ENCODE results near the gene PTPRM.
A peak's percentile ranks its signal among the peaks of the same experiment; 100 is the strongest.

PTPRM gene

DNA sequence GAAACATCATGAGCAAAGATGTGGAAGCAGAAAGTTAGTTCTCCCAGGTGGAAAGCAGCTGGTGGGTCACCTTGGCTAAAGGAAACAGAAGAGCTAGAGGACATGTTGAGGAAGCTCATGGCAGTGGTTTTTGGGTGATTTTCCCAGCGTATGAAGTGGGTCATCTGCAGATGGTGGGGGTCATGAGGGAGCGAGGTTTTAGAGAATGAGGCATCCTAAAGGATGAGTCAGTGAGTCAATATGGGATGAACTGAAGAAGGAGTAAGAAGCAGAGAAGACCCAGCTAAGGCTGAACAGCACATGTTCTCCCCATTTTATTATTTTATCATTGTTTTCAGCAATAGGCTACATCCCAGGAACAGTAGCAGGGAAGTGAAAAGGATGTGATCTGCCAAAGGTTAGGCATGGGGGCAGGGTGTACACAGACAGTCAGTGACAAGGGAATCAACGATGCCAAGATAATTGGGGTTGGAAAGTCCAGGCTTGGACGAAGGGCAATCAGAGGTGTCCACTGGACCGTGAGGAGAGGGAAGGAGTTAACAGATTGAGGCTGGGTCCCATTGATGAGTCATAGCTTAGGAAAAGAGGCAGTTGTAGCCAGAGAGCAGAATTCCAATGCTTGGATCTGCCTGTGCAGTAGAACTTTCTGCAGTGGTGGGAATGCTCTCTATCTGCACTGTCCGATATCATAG is 752.8 kb downstream of the PTPRM start:
- CTCF ChIA-PET = interaction anchor here (0.6 kb wide), 2 partner anchors 13 to 33 kb away, joined by 3 to 4 read pairs; no protein-coding TSS in a partner anchor
- TF ChIP-seq, protein P1, sequence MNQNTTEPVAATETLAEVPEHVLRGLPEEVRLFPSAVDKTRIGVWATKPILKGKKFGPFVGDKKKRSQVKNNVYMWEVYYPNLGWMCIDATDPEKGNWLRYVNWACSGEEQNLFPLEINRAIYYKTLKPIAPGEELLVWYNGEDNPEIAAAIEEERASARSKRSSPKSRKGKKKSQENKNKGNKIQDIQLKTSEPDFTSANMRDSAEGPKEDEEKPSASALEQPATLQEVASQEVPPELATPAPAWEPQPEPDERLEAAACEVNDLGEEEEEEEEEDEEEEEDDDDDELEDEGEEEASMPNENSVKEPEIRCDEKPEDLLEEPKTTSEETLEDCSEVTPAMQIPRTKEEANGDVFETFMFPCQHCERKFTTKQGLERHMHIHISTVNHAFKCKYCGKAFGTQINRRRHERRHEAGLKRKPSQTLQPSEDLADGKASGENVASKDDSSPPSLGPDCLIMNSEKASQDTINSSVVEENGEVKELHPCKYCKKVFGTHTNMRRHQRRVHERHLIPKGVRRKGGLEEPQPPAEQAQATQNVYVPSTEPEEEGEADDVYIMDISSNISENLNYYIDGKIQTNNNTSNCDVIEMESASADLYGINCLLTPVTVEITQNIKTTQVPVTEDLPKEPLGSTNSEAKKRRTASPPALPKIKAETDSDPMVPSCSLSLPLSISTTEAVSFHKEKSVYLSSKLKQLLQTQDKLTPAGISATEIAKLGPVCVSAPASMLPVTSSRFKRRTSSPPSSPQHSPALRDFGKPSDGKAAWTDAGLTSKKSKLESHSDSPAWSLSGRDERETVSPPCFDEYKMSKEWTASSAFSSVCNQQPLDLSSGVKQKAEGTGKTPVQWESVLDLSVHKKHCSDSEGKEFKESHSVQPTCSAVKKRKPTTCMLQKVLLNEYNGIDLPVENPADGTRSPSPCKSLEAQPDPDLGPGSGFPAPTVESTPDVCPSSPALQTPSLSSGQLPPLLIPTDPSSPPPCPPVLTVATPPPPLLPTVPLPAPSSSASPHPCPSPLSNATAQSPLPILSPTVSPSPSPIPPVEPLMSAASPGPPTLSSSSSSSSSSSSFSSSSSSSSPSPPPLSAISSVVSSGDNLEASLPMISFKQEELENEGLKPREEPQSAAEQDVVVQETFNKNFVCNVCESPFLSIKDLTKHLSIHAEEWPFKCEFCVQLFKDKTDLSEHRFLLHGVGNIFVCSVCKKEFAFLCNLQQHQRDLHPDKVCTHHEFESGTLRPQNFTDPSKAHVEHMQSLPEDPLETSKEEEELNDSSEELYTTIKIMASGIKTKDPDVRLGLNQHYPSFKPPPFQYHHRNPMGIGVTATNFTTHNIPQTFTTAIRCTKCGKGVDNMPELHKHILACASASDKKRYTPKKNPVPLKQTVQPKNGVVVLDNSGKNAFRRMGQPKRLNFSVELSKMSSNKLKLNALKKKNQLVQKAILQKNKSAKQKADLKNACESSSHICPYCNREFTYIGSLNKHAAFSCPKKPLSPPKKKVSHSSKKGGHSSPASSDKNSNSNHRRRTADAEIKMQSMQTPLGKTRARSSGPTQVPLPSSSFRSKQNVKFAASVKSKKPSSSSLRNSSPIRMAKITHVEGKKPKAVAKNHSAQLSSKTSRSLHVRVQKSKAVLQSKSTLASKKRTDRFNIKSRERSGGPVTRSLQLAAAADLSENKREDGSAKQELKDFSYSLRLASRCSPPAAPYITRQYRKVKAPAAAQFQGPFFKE (tag by site-specific recombination; IDR thresholded peaks at IDR 0.05; ENCODE audit: borderline replicate concordance) = no peak
- TF ChIP-seq ZNF670 (tag by site-specific recombination; IDR thresholded peaks at IDR 0.05; ENCODE audit: low read depth) (no peak), ZNF426 (tag by site-specific recombination; IDR thresholded peaks at IDR 0.05) (no peak)
- POLR2A ChIA-PET = no interaction called here

DNA sequence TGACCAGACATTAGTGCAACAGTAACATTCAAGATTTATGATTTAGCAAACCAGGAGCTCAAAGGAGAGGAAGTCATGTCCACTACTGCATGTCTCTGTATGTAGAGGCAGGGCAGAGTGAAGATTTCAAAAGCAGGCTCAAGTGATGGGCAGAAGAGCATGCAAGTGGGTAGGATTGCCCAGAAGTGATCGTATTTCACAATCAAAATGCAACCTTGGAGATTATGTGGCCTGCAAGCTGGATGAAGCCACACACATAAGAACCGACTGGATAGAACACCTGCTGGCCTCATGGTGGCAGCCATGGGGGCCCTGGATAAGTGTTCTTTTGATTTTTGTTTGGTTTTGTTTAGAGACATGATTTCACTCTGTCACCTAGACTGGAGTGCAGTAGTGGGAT is 755.4 kb downstream of the PTPRM start:
- ChIA-PET POLR2A (no interaction called here), CTCF (interaction anchor here (0.8 kb wide), 1 partner anchor 9 kb away, joined by 3 read pairs; no protein-coding TSS in a partner anchor)
- peak; percentile 35; the same call in 1 of the 2 replicates for TF ChIP-seq ZIC2 (tag by site-specific recombination; IDR thresholded peaks at IDR 0.05)
- TF ChIP-seq, protein P2, sequence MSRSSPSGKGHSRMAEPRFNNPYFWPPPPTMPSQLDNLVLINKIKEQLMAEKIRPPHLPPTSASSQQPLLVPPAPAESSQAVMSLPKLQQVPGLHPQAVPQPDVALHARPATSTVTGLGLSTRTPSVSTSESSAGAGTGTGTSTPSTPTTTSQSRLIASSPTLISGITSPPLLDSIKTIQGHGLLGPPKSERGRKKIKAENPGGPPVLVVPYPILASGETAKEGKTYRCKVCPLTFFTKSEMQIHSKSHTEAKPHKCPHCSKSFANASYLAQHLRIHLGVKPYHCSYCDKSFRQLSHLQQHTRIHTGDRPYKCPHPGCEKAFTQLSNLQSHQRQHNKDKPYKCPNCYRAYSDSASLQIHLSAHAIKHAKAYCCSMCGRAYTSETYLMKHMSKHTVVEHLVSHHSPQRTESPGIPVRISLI (tag by site-specific recombination; IDR thresholded peaks at IDR 0.05) = no peak
- no peaks in the 10 kb centered on the region for H3K36me3 ChIP-seq (ENCODE audit: control insufficient read depth in 2 of 2, insufficient read depth in 1 of 2, low read length in 2 of 2)
- no peak overlapping the region for H3K27ac ChIP-seq (ENCODE audit: extremely low read depth, low read depth, low read length)
- no peak overlapping the region for H3K4me3 ChIP-seq (ENCODE audit: low read depth, low read length)
- 0 out of 2 replicates have a peak, but pooled peaks cover 3% of the 10 kb centered on the region for H3K4me1 ChIP-seq (ENCODE audit: control insufficient read depth, insufficient read depth, low read length)
- H3K9me3 ChIP-seq (ENCODE audit: control insufficient read depth, insufficient read depth, low read depth, low read length) = no peaks in the 10 kb centered on the region

More for the DNA sequence above, 752.8 kb downstream of the PTPRM start:
- Histone ChIP-seq H3K36me3 (ENCODE audit: control insufficient read depth in 2 of 2, insufficient read depth in 1 of 2, low read length in 2 of 2) (no peaks in the 10 kb centered on the region), H3K4me1 (ENCODE audit: control insufficient read depth, insufficient read depth, low read length) (0 out of 2 replicates have a peak, but pooled peaks cover 3% of the 10 kb centered on the region), H3K27ac (ENCODE audit: extremely low read depth, low read depth, low read length) (no peak overlapping the region), H3K4me3 (ENCODE audit: low read depth, low read length) (no peak overlapping the region), H3K9me3 (ENCODE audit: control insufficient read depth, insufficient read depth, low read depth, low read length) (no peaks in the 10 kb centered on the region)

DNA sequence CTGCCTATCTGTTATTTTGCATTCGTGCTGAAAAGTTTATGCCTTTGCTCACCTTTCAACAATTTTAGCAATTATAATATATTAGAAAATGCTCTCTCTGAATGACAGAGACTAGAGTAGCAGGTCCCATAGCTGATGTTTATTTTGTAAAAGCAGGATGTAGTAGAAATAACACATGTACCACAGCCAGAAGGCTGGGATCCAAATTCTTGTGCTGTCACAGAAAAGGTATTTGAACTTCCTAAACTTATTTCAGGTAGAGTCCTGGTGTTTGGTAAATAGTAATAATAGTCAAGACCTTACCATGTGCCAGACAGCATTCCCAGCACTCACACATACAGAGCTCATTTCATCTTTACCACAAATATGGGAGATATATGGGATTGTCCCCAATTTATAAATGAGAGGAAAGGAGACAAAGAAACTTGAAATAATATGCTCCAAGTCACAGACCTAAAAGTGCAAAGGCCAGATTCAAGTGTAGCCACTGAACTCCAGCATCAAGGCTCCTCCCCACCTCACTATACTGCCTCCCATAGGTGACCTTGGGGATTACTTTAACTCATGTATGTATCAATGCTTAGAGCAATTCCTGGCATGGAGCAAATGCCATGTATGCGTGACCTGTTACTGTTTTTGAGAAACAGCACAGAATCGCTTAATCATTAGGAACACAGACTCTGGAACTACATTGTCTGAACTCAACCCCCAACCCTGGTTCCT is 757.4 kb downstream of the PTPRM start:
- Histone ChIP-seq H3K4me3 (ENCODE audit: low read depth, low read length) (no peak overlapping the region), H3K4me1 (ENCODE audit: control insufficient read depth, insufficient read depth, low read length) (0 out of 2 replicates have a peak, but pooled peaks cover 3% of the 10 kb centered on the region), H3K27ac (ENCODE audit: extremely low read depth, low read depth, low read length) (no peak overlapping the region), H3K9me3 (ENCODE audit: control insufficient read depth, insufficient read depth, low read depth, low read length) (no peaks in the 10 kb centered on the region), H3K36me3 (ENCODE audit: control insufficient read depth in 2 of 2, insufficient read depth in 1 of 2, low read length in 2 of 2) (no peaks in the 10 kb centered on the region)
- ChIA-PET POLR2A (no interaction called here), CTCF (interaction anchor here (0.6 kb wide), 1 partner anchor 1104 kb away, joined by 4 read pairs; no protein-coding TSS in a partner anchor)
- TF ChIP-seq SALL2 (tag by site-specific recombination; IDR thresholded peaks at IDR 0.05; ENCODE audit: borderline replicate concordance) (no peak), ZNF664 (tag by site-specific recombination; IDR thresholded peaks at IDR 0.05) (no peak), ZNF19 (tag by site-specific recombination; IDR thresholded peaks at IDR 0.05; ENCODE audit: low read depth) (no peak), YY2 (tag by site-specific recombination; IDR thresholded peaks at IDR 0.05) (no peak), ZNF677 (tag by site-specific recombination; IDR thresholded peaks at IDR 0.05) (no peak), HOXC10 (CRISPR knock-in tag; IDR thresholded peaks at IDR 0.05) (no peak), ZSCAN23 (tag by site-specific recombination; IDR thresholded peaks at IDR 0.05) (no peak), TRIM28 (IDR thresholded peaks at IDR 0.05; ENCODE audit: borderline replicate concordance, low read length) (no peak), ZNF660 (tag by site-specific recombination; IDR thresholded peaks at IDR 0.05) (no peak), KLF8 (tag by site-specific recombination; IDR thresholded peaks at IDR 0.05) (no peak), ZBTB48 (tag by site-specific recombination; IDR thresholded peaks at IDR 0.05) (no peak), ZNF777 (tag by site-specific recombination; IDR thresholded peaks at IDR 0.05; ENCODE audit: borderline replicate concordance) (no peak), ZNF558 (tag by site-specific recombination; IDR thresholded peaks at IDR 0.05) (no peak), ZNF585B (tag by site-specific recombination; IDR thresholded peaks at IDR 0.05) (no peak), ZNF112 (tag by site-specific recombination; IDR thresholded peaks at IDR 0.05) (no peak)
- TF ChIP-seq, protein P3, sequence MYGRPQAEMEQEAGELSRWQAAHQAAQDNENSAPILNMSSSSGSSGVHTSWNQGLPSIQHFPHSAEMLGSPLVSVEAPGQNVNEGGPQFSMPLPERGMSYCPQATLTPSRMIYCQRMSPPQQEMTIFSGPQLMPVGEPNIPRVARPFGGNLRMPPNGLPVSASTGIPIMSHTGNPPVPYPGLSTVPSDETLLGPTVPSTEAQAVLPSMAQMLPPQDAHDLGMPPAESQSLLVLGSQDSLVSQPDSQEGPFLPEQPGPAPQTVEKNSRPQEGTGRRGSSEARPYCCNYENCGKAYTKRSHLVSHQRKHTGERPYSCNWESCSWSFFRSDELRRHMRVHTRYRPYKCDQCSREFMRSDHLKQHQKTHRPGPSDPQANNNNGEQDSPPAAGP (tag by site-specific recombination; IDR thresholded peaks at IDR 0.05) = no peak

Measured in HEK293 (cell line).